Testis (tissue), 3 donors: ENCODE data around the gene HIP1. TPM values are rescaled to one million over a fixed set of nuclear protein-coding genes. Genes with fewer than 3 reads are reported as not detected.
"Not testable (repeated sequence)": the region's sequence is repeated elsewhere in the genome, so short reads cannot be mapped to it uniquely, and the experiment has no call there.

Experiments
- DNase-seq: peaks from one replicate; pipeline ENCODE4 v3.0.0-alpha.2; 2019
- H3K27ac ChIP-seq, 2 donors: fragments of 200-600 bp; sonication (generic); one replicate each; pipeline ENCODE4 v1.5.1; 2019
- H3K27me3 ChIP-seq: fragments of 200-600 bp; sonication (generic); one replicate; pipeline ENCODE4 v1.5.1; 2019
- H3K36me3 ChIP-seq: fragments of 200-600 bp; sonication (generic); one replicate; pipeline ENCODE4 v1.5.1; 2017; ENCODE audit warnings: low read depth; ENCODE audit errors: missing control alignments
- H3K4me1 ChIP-seq: fragments of 200-600 bp; sonication (generic); one replicate; pipeline ENCODE4 v1.5.1; 2019
- H3K4me3 ChIP-seq, 2 donors: fragments of 200-600 bp; sonication (generic); one replicate each; pipeline ENCODE4 v1.5.1; 2017 to 2019
- H3K9me3 ChIP-seq: fragments of 200-600 bp; sonication (generic); one replicate; pipeline ENCODE4 v1.5.1; 2017
- CTCF ChIP-seq, 3 experiments: fragments of 450-650 bp in 2 of 3; fragments of 200-600 bp in 1 of 3; sonication (generic) in 1 of 3; IDR thresholded peaks; one replicate each; pipeline ENCODE4 v1.5.1; 2016 to 2019; ENCODE audit warnings: antibody characterized with exemption in 3 of 3, mild to moderate bottlenecking in 2 of 3, moderate library complexity in 1 of 3
- WGBS, 2 donors: methylation state at CpG; one replicate each; pipeline ENCODE4 v1.1.5; 2018; 5-methylcytosine and 5-hydroxymethylcytosine counted together
- intact Hi-C: fragments of 100-400 bp; cut with DNase I; formaldehyde crosslinking; loops from one replicate; pipeline ENCODE4 v1.15.1; 2023; ENCODE audit warnings: low total_unique reads
- polyA plus RNA-seq: library from polyadenylated mRNA; stranded (reverse); fragments of 350-450 nt; fragmentation: Illumina TruSeq; extraction: RNeasy Lipid Tissue Mini Kit (QIAGEN cat#74804); gene quantifications from one replicate; pipeline ENCODE4 v1.2.3, GENCODE V29; 2014; ENCODE audit warnings: low read depth, low replicate concordance; ENCODE audit not compliant: insufficient read depth
- small RNA-seq, 2 donors: library from RNA; depleted of rRNA; stranded (forward); fragments of <200 nt; gene quantifications; one replicate each; pipeline ENCODE3, GENCODE V24; 2016
- total RNA-seq, 2 donors: library from RNA; depleted of rRNA; stranded (reverse); fragments of >200 nt; gene quantifications; one replicate each; pipeline ENCODE4 v1.2.3, GENCODE V29; 2016

The HIP1 gene
- total and polyA plus RNA-seq, 3 donors from 2014 or later, result 43.5 to 85.4 (median 68.0) TPM

- WGBS, 2 donors, result 0 to 2% methylated on average over 6 to 43 of the region's 49 CpGs
- peak in 1 of 3 experiments; percentile 4 for TF ChIP-seq CTCF (IDR thresholded peaks at IDR 0.05)
- peak; percentile 96 for DNase-seq
- peak within 1 kb of the TSS; percentile 79 to 85 for H3K27ac ChIP-seq
- H3K36me3 ChIP-seq, H3K27me3 ChIP-seq, intact Hi-C loops, H3K9me3 ChIP-seq, H3K4me1 ChIP-seq: not testable (repeated sequence)
- H3K4me3 ChIP-seq, result peak within 1 kb of the TSS; percentile 75 to 84
Measured at GRCh38 chr7:75485979-75486643, 252.6 kb downstream of the HIP1 start, which contains the start of gene POM121C. Gene POM121C, minus strand, starts transcription at chr7:75486299. Its CDS starts 44,803 bp downstream, at chr7:75441496.

GRCh38 chr7:75485355-75485978, 253.3 kb downstream of the HIP1 start:
- intact Hi-C loops, H3K9me3 ChIP-seq, H3K36me3 ChIP-seq, H3K4me1 ChIP-seq, DNase-seq, H3K27me3 ChIP-seq: not testable (repeated sequence)
- WGBS, 2 donors, result 0% methylated on average over 8 to 32 of the region's 32 CpGs
- H3K4me3 ChIP-seq, result peak overlapping the region; percentile 75 to 84
- H3K27ac ChIP-seq, result peak overlapping the region; percentile 79 to 85

Small RNAs within 50 kb of the gene (small RNA-seq; reads per million reads assigned to genes)
- 0 reads per million in 2 donors for gene AC211429.1
- 0 reads per million in 2 donors for gene RF00019

Other genes starting within 250 kb of the HIP1 start
- gene SPDYE5, start 246.6 kb downstream of the HIP1 start, total RNA-seq, result 10 to 100 TPM in 1 of 2 donors, 1 to 10 TPM in 1; 1.4 to 12.5 TPM
- 4.8 TPM for gene SPDYE5, start 246.6 kb downstream of the HIP1 start, polyA plus RNA-seq
- gene CCL26, start 33.3 kb upstream of the HIP1 start, total RNA-seq, result 1 to 10 TPM in 1 of 2 donors, not detected in 1; 1.1 TPM
- 5.6 TPM for gene CCL26, start 33.3 kb upstream of the HIP1 start, polyA plus RNA-seq
- not detected for gene CCL24, start 74.9 kb upstream of the HIP1 start, total RNA-seq
- gene CCL24, start 74.9 kb upstream of the HIP1 start, polyA plus RNA-seq, result 1.1 TPM
- 100 to 1,000 TPM; 106 to 109 TPM for gene RHBDD2, start 140.1 kb upstream of the HIP1 start, total RNA-seq
- 161 TPM for gene RHBDD2, start 140.1 kb upstream of the HIP1 start, polyA plus RNA-seq
- gene POR, start 176.2 kb upstream of the HIP1 start, total RNA-seq, result 100 to 1,000 TPM; 122 to 169 TPM
- gene POR, start 176.2 kb upstream of the HIP1 start, polyA plus RNA-seq, result 98.5 TPM